ENCODE measurements around the gene RBPMS2.

The RBPMS2 gene

DNA sequence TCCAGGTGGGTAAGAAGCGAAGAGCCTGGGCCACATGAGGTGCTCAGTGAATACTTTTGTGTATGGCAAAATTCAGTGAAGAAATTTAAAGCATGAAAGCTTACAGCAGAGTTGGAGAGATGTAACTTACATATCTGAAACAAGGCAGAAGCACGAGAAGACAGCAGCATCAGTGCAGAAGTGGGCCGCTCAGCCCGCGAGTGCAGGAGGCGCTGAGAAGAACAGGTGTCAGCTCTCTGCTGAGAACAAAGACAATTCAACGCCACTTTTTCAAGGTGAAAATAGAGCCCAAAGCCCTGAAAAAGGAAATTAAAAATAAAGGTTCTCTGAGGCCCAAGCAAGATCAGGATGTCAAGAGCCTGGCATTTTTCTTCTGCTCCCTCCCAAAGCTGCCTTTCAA lies 58.3 kb downstream of the RBPMS2 start:
- no peak for DNase-seq

GRCh38 chr15:64716452-64716851 lies 58.9 kb downstream of the RBPMS2 start:
- no peak for DNase-seq

- no peak for DNase-seq
Measured at GRCh38 chr15:64713592-64713991, 61.8 kb downstream of the RBPMS2 start.

GRCh38 chr15:64712353-64712752 lies 63.0 kb downstream of the RBPMS2 start:
- no peak for DNase-seq

GRCh38 chr15:64710676-64711428 lies 64.5 kb downstream of the RBPMS2 start:
- DNase-seq: peak; percentile 31

DNA sequence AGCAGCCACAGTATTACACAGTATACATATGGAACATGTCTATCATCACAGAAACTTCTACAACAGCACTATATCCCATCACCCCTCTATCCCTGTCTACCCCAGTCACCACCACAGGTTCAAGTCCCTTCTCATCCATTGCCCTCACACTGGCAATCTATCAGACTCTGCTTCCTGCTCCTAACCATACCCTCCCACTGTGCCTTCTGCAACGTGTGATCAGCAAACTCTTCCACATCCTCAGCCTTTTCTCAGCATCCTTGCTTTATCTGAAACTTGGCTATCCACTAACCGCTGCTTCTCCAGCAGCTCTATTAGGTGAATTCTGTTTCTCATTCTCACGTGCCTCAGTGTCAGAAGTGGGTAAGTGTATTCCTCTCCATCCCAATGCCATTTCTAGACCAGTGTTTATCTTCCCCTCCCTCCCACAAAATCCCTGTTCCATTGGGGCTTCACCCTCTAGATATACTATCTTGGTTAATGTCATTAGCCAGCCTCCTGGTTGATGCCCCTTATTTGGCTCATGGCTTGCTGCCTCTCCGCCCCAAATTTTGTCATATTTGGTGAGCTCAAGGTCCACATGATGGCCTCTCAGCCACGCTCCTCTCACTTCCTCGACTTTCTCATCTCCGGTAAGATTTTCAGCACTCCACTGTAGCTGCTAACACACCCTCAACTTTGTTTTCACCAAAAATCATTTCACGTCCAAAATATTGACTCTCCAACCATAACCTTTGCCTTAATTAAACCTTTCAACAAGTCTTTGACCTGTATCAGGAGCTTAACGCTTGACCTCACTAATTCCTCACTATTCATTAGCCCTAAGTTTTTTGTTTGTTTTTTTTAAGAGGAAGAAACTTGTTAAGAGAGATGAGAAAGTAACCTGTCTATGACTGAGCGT lies 69.1 kb downstream of the RBPMS2 start:
- DNase-seq: no peak

GRCh38 chr15:64705006-64705405 lies 70.4 kb downstream of the RBPMS2 start:
- no peak for DNase-seq

DNA sequence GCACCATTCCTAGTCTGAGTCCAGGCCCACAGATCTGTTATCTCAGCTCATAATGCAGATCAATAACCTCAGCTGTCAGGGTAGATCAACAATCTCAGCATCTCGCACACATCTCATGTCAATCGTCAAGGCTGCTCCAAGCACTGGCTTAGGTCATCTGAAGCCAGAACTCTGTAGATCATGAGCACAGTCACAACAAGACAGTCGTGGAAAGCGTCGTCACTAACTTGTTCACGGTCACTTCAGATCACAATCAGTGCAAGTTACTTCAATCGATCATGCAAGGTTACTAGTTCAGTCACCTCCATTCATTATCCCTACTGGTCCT lies 71.8 kb downstream of the RBPMS2 start:
- no peak for DNase-seq

- peak; percentile 97 for DNase-seq
Measured at GRCh38 chr15:64702816-64703631, 72.4 kb downstream of the RBPMS2 start.

- DNase-seq: no peak
Measured at GRCh38 chr15:64701482-64702184, 73.8 kb downstream of the RBPMS2 start.

DNA sequence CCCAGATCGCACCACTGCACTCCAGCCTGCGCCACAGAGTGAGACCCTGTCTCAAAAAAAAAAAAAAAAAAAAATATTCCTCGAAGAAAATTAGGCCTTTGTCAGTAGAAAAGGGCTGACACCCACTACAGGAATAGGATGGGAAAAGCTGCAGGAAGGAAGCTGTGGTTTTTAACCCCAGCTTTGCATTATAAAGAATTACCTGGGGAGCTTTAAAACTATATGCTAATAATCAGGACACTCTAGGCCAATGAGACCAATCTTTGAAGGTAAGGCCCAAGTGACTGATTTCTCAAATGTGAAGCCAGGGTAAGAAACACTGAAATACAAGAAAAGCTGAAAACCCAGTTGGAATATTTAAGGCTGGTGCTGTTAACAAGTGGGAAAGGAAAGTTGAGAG lies 74.3 kb downstream of the RBPMS2 start:
- DNase-seq: no peak

DNA sequence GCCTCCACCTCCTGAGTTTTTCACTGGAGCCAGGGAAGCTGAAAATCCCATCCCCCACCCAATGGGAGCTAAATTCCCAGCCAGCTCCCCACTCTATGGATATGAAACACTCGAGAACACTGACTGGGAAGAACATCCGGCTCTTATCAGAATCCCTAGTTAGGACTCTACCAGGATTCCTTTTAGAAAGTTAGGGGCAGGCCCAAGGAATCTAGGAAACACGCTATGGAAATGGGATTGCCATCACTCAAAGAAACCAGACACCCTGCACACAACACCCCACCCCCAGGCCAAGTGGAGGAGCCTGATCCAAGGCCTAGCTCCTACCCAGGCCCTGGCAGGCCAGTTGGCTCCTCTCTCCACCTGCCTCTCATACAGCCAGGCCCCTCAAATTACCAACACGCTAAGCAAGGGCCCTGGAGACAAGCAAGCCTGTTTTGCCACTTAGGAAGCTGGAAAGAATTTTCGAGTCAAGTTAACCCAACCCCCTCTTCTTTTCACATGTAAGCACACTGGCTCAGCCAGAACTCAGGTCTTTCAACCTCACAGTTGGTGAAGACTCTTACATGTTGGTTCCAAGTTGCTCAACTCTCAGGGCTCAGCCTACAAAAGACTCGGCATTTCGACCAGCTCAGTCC lies 75.5 kb downstream of the RBPMS2 start:
- no peak for DNase-seq

- no peak for DNase-seq
Measured at GRCh38 chr15:64698823-64699222, 76.6 kb downstream of the RBPMS2 start.

GRCh38 chr15:64697911-64698369 lies 77.4 kb downstream of the RBPMS2 start:
- peak; percentile 57 for DNase-seq

- DNase-seq: no peak
Measured at GRCh38 chr15:64696481-64696880, 78.9 kb downstream of the RBPMS2 start.

GRCh38 chr15:64695561-64695992 lies 79.8 kb downstream of the RBPMS2 start:
- peak; percentile 88 for DNase-seq

GRCh38 chr15:64694816-64695215 lies 80.6 kb downstream of the RBPMS2 start:
- DNase-seq: peak; percentile 68

DNA sequence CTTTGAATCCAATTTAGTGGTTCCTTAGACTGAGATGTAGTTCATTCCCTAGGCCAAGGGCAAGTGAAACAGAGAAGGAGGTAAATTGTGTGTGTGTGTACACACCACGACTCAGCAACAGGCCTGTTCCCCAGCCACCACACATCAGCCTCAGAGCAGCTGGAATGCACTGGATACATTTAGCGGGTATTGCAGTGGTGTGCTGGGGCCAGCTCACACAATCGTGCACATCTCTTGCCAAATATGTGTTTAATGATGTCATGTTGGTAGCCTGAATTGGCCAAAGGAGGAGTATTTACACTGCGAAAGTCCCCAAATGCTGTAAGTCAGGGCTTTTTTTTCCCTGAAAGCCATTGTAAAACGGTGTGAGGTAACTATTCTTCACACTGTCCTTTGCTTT lies 82.3 kb downstream of the RBPMS2 start:
- peak; percentile 94 for DNase-seq

- DNase-seq: peak; percentile 80
Measured at GRCh38 chr15:64691896-64692565, 83.4 kb downstream of the RBPMS2 start.

DNA sequence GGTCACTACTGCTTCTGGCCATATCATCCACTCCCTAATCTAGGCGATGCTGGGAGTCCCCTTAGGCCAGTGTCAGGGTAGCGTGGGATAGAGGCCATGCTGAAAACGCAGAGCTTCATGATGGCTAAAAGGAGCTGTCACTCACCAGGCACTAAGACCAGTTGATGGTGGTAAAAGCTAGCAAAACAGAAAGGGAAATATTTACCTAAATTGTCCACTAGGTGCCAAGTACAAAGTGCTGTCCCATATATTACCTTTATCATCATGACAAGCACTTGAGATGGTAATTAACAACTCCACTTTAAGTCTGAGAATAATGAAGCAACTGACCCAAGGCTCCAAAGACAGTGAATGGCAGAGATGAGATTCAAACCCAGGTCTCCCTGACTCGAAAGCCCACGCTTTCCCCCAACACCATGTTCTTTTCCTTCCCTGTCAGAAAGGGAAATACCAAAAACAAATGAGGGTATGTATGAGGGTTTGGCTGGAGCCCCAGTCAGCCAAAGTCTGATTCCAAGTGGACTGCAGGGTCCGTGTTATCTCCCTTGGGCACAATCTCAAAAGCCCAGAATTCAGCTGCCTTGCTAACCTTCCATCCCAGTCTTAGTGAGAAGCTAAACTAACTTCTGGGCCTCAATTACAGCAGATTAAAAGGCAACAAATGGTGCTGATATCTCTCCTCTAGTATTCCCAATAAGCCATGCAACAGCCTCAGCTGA lies 84.7 kb downstream of the RBPMS2 start:
- DNase-seq: no peak

DNA sequence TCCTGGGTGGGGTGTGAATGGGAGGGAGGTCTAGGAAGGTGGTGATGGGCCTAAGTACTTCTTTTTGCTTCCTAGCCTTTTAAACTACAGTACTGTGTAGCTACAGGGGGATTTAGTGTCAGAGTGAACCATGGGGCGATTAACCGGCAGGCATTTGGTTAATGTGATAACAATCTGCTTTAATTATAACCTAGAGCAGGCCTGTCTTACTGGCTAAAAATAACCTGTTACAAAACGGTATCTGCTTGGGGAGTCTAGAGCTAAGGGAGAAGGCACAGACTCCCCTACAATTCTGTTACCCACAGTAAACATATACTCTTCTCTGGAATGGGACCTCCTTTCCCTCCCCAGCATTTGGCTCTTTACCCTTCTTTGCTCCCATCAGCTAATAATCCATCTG lies 85.4 kb downstream of the RBPMS2 start:
- no peak for DNase-seq
